GM18867 (cell line): Measurements from ENCODE around the gene ENG.
"Not testable (repeated sequence)": the region's sequence is repeated elsewhere in the genome, so short reads cannot be mapped to it uniquely, and the experiment has no call there.

Source experiments
- ATAC-seq: cut with Tn5 transposase; IDR thresholded peaks from one replicate; pipeline ENCODE4 v1.9.1; 2021; ENCODE audit warnings: mild to moderate bottlenecking, moderate library complexity; ENCODE audit not compliant: unreplicated experiment

The ENG gene

DNA sequence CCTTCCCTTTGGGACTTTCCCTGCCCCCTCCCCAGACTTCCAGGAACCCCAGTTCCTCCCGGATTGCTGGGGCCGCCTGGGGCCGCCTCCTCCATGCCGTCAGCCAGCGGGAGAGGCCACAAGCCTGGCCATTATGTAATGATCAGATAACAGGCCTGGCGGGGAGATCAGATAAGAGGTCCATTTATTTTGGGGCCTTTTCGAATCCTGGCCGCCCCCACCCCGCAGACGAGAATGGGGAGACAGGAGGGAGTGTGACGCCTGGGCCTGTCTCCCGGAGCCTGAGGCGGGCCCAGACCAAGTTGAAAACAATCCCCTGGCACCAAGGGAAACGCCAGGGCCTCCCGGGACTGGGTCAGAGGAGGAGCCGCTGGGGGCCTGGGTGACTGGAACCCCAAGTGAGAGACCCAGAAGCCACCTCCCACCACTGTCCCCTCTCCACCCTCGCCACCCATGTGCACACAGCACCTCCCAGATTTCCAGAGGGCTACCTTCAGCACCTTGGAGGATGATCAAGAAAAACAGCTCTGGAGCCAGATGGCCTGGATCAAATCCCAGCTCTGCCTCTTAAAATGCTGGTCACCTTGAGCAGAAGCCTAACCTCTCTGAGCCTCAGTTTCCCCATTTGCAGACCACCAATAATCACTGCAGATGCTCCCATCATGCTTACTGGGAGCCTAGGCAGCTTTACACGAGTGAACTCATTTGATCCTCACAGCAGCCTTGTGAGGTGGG lies 7.8 kb downstream of the ENG start:
- ATAC-seq: no peak

- ATAC-seq: not testable (repeated sequence)
Measured at GRCh38 chr9:127845619-127846018, 8.8 kb downstream of the ENG start.

DNA sequence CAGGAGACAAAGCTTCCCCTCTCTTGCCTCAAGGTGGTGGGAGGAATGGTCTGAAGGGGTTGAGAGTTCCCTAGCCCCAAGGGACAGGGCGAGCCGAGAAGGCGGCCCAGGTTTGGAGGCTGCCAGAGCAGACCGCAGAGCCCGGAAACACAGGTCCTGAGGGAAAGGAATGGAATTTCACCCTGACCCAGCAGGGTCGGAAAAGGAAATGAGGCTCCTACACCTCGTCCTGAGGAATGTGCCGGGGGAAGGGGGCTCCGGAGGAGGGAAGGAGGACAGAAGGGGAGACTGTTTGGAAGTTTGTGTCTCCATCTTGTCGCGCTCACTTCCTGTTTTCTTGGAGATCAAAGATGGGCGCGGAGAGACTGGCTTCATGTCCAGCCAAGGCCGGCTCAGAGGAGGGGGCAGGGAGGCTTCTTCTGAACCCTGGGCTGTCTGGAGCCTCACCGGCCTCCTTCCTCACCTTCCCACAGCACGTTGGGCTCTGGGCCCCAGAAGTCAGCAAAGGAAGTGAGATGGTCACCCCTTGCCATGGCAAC lies 9.6 kb downstream of the ENG start:
- no peak for ATAC-seq

DNA sequence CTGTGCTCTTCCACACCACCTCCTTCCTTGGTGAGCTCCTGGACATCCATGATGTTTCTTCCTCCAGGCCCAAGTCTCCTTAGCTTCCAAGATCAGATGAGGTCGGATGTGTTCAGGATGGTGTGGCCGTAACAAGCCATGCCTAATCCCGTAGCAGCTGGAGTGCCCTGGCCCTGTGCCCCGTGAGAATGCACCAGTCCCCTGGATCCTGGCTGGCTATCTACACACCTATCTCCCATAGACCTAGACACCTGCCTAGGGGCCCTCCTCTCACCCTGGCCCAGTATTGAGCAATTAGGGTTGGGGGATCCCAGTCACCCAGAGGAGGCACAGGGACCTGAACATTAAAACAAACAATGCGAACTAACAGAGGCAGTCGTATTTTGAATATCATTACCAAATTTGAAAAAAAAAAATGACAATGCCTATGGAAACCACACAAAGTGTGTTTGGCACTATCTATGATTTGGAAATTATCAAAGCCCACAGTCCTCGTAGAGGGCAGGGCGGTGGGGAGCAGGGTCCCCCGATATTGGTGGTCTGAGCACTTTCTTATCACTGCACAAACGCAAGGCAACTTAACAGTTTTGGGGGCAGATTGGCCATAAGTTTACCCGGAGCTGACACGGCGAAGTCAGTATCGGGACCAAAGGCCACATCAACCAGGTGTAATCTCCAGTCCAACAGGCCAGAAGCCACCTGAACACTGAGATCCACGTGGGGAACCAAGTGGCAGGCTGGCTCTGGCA lies 13.2 kb downstream of the ENG start:
- no peak for ATAC-seq

- ATAC-seq: no peak
Measured at GRCh38 chr9:127838375-127839078, 15.9 kb downstream of the ENG start.

- ATAC-seq: no peak
Measured at GRCh38 chr9:127837346-127837745, 17.1 kb downstream of the ENG start.

DNA sequence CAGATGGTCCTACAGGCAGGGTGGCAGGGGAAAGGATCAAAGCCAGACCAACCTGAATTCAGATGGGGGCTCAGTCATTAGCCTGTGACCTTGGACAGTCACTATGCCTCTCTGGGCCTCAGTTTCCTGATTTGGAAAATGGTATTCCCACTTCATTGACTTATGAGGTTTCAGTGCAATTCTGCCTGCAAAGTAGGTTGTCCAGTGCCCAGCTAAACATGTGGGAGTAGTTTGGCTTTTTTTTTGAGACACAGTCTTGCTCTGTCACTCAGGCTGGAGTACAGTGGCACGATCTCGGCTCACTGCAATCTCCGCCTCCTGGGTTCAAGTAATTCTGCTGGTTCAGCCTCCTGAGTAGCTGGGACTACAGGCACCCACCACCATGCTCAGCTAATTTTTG lies 17.9 kb downstream of the ENG start:
- ATAC-seq: not testable (repeated sequence)

- no peak for ATAC-seq
Measured at GRCh38 chr9:127835991-127836516, 18.4 kb downstream of the ENG start.

GRCh38 chr9:127833555-127833954 lies 20.9 kb downstream of the ENG start:
- ATAC-seq: no peak

DNA sequence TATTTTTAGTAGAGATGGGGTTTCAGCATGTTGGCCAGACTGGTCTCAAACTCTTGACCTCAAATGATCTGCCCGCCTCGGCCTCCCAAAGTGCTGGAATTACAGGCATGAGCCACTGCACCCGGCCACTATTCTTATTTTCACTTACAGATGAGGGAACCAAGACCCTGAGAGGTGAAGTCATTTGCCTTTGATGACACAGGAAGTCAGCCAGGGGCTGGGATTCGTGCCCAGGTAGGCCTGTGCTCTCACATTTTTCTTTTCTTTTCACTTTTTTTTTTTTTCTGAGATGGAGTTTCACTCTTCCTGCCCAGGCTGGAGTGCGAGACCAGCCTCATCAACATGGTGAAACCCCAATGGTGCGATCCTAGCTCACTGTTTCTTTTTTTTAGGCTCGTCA lies 22.2 kb downstream of the ENG start:
- no peak for ATAC-seq

GRCh38 chr9:127829205-127829906 lies 25.1 kb downstream of the ENG start:
- ATAC-seq: no peak

DNA sequence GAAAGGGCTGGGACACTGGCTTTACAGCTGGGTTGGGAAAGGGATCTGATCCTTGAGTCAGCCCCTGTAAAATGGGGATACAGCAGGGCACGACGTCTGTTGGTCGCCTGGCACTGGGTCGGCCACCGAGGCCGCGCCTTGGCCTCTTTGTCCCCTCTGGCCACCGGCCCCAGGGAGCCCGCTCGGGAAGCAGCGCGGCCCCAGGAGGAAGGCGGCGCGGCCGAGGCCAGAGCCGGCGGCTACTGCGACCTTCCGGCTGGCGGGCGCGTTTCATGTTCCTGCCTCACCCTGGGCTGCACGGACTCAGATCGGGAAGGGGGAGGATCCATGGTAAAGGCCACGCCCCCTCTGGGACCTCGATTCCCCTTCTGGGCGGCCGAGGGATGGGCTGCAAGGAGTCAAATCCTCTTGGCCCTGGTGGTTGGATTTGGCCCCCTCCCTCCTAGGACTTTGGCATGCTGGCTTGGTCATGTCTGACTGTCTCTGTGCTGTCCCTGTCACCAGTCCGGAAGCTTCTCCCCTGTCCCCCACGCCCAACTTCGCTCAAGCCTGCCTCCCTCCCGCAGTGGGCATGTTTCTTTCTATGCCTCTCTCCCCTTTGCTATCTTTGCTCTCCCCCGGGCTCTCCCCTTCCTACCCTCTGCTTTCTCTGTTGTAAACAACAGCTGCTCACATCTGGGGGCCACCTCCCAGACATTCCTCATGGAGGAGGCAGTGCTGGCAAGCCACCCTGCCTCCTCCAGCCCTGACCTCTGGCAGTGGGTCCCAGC lies 26.0 kb downstream of the ENG start:
- no peak for ATAC-seq

DNA sequence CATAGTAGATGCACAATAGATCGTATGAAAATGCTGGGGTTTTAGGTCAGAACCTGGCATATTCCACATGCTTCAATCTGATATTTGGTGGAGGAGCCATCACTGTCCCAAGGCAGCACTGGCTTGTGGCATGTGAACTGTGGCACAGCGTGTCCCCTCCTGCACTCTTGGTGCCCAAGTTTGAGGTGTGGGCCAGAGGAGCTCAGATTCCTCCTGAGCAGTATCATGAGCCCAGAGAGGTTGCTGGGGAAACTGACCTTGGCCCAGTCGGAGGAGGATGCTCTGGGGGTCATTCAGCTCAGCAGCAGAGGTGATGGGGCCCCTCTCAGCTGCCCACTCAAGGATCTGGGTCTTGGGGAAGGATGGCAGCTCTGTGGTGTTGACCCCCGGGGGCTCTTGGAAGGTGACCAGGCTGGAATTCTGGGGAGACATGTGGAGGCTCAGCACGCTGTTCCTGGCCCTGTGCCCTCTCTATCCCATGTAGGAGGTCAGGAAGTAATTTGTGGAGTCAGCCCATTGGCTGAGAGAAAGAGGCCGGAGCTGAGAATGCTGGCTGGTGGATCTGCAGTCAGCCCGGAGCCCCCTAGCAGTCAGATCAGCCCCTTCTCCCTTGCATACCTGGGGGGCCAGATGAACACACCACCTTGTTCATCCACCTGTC lies 28.1 kb downstream of the ENG start:
- ATAC-seq: no peak

GRCh38 chr9:127825319-127826051 lies 29.0 kb downstream of the ENG start:
- no peak for ATAC-seq

DNA sequence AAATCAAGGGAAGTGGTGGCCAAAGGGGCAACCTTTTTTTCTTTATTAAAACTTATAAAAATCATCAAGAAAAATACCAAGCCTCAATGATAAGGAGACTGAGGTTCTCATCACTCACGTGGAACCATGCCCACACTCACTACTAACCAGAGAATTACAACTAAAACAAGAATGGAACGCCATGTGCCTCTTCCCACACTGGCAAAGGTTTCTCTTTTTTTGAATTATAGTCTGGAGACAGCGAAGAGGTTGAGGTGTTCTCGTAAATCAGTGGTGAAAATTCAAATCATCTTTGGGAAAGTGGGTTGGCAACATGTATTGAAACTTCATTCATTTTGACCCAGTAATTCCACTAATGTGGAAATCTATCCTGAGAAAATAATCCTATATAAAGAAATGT lies 32.4 kb downstream of the ENG start:
- ATAC-seq: no peak

DNA sequence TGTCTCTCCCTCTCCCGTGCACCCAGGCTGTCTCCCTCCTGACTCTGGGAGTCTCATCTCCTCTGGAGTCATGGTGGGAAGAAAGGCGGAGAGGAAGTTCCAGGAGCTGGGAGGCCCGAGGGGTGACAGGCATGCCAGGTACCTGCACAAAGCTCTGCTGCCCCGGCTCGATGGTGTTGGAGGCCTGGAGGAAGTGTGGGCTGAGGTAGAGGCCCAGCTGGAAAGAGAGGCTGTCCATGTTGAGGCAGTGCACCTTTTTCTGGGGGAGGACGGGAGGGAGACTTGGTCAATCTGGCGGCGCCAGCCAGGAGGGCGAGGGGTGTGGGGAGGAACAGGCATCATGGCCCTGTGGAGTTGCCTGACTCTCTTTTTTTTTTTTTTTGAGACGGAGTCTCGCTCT lies 35.9 kb downstream of the ENG start:
- ATAC-seq: no peak

DNA sequence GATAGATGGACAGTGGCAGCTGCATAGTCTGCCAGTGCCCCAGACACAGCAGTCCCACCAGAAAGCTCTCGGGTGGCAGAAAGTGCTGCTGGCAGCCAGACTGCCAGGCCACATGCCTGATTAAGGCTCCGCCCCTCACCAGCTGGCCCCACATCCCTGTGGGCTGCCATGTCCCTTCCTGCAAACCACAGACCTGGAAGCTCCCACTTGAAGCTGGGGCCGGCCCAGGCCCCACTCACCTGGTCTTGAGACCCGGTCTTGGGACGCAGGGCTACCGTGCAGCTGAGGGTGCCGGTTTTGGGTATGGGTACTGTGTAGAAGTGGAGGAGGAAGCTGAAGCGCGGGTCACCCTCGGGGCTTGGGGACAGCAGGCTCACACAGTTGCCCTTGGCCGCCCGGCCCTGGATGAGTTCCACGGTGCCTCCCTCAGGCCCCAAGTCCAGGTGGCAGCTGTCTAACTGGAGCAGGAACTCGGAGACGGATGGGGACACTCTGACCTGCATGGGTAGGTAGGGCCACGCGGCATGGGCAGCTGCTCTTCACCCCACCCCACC lies 36.5 kb downstream of the ENG start:
- no peak for ATAC-seq

DNA sequence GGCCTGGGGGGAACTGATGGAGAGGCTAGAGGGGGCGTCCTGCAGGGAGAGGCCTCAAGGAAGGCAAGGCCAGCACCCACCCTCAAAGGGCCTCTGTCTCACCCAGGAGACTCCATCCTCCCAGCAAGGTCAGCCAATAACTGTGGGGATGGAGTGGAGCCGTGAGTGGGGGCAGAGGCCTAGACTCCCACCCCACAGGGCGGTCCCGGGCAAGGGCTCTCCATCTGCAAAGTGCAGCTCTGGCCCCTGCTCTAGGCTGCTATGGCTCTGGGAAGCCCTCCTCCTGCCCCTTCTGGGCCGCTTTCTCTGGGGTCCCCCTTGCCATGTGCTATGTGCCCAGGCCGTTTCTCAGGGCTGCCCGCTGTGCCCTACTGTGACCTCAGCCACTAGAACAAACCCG lies 37.7 kb downstream of the ENG start:
- ATAC-seq: no peak

DNA sequence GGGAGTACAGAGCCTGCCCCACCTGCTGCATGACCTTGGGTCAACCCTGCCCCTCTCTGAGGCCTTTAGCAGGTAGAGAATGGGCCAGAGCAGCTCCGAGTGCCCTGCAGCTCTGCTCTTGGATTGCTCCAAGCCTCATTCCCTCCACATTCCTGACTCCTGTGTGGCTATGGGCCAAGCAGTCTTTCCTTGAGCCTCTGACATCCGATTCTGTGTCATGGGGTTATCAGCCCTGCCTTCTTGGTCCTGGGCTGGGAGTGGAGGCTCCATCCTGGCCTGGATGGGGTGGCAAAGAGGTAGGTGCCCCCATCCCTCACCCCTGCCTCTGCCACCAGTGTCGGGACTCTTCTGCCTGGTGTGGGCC lies 38.1 kb downstream of the ENG start:
- ATAC-seq: no peak
